PFSK-1 (cell line): ENCODE data around the gene THSD4.

Experiments used
- FOXP2 ChIP-seq: optimal IDR thresholded peaks from 2 replicates; pipeline ENCODE3; 2011; ENCODE audit warnings: borderline replicate concordance, control low read depth, inconsistent platforms; ENCODE audit not compliant: insufficient read depth; ENCODE audit errors: extremely low read length, extremely low read depth
- POLR2AphosphoS5 ChIP-seq: IDR thresholded peaks from 2 replicates; pipeline ENCODE4 v1.6.1; 2012; ENCODE audit warnings: low read depth, mild to moderate bottlenecking, control low read depth, low read length, moderate library complexity
- SIN3A ChIP-seq: IDR thresholded peaks from 2 replicates; pipeline ENCODE4 v1.6.1; 2012; ENCODE audit warnings: mild to moderate bottlenecking, low read length, moderate library complexity, borderline replicate concordance; ENCODE audit not compliant: insufficient read depth
- TAF1 ChIP-seq: IDR thresholded peaks from 2 replicates; pipeline ENCODE4 v1.6.1; 2012; ENCODE audit warnings: low read length, control low read depth, borderline replicate concordance; ENCODE audit not compliant: insufficient read depth
- TF ChIP-seq, protein P1 (sequence below), 2 experiments: IDR thresholded peaks; 2 replicates each; pipeline versions ENCODE4 v1.6.1 to v1.8.0; 2011 to 2012; ENCODE audit warnings: low read depth in 2 of 2, low read length in 2 of 2, control low read depth in 1 of 2, inconsistent platforms in 1 of 2, mild to moderate bottlenecking in 1 of 2, moderate library complexity in 1 of 2; ENCODE audit not compliant: insufficient read depth in 1 of 2

Gene THSD4

DNA sequence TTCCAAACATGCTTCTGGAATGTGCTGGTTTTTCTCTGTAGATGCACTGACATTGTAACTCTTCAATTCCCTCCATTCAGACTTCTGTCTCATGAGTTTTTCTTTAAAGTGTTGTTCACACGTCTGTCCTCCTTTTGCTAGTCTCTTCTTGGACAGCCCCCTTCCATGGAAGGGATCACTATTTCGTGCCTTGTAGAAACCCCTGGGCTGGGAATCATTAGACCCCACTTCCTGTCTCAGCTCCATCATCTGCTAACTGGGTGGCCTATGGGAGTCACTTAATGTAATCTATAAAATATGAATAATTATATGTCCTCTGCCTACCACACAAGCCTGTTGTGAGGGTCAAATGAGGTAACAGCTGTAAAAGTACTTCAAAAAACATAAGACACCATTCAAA, 110.6 kb downstream of the THSD4 start:
- TF ChIP-seq TAF1 (no peak), FOXP2 (no peak), POLR2AphosphoS5 (no peak), SIN3A (no peak)
- TF ChIP-seq, protein P1, sequence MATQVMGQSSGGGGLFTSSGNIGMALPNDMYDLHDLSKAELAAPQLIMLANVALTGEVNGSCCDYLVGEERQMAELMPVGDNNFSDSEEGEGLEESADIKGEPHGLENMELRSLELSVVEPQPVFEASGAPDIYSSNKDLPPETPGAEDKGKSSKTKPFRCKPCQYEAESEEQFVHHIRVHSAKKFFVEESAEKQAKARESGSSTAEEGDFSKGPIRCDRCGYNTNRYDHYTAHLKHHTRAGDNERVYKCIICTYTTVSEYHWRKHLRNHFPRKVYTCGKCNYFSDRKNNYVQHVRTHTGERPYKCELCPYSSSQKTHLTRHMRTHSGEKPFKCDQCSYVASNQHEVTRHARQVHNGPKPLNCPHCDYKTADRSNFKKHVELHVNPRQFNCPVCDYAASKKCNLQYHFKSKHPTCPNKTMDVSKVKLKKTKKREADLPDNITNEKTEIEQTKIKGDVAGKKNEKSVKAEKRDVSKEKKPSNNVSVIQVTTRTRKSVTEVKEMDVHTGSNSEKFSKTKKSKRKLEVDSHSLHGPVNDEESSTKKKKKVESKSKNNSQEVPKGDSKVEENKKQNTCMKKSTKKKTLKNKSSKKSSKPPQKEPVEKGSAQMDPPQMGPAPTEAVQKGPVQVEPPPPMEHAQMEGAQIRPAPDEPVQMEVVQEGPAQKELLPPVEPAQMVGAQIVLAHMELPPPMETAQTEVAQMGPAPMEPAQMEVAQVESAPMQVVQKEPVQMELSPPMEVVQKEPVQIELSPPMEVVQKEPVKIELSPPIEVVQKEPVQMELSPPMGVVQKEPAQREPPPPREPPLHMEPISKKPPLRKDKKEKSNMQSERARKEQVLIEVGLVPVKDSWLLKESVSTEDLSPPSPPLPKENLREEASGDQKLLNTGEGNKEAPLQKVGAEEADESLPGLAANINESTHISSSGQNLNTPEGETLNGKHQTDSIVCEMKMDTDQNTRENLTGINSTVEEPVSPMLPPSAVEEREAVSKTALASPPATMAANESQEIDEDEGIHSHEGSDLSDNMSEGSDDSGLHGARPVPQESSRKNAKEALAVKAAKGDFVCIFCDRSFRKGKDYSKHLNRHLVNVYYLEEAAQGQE (IDR thresholded peaks at IDR 0.05; ENCODE audit: insufficient read depth in 1 of 2, low read depth in 2 of 2, low read length in 2 of 2) = no peak

DNA sequence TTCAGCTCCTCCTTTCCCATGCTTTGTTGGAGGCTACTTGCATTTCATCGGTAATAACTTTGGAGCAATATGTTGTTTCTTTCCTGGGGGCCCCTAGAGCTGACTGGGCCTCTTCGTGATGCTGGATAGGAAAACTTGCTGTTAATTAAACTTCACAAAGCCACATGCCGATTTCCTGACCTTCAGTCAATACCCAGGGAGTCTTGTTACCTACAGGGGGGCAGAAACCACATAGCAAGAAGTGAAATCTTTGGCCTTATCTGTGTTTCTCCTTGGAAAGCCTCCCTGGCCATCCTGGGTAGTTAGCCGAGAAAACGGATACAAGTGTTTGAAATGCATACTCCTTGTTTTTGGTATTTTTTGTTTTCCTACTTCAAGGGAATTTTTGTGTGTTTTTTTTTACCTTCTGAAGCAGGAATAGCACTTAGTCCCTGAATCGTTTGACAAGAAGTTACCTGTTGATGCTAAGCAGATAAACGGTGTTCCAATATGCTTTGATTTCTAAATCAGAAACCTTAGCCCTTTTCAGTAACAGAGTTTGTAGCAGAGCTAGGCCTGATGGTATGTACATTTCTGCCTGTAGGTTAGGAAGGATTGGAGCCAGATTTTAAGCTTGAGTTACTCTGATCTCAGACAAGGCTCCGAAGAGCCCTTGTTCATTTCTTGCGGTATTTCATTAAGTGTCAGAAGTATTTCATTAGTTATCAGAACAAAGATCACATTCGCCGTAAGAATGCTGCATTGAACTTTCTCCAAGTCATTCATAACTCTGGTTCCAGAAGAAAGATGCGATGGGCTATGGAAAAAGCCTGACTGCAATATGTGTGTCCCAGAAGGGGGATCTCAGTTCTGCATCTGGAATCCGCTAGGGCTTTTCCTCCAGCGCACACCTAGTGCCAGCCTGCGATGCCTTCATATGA, 111.5 kb downstream of the THSD4 start:
- TF ChIP-seq FOXP2 (no peak), SIN3A (no peak), POLR2AphosphoS5 (no peak), TAF1 (no peak)
- TF ChIP-seq, protein P1 (IDR thresholded peaks at IDR 0.05; ENCODE audit: insufficient read depth in 1 of 2, low read depth in 2 of 2, low read length in 2 of 2) = no peak

DNA sequence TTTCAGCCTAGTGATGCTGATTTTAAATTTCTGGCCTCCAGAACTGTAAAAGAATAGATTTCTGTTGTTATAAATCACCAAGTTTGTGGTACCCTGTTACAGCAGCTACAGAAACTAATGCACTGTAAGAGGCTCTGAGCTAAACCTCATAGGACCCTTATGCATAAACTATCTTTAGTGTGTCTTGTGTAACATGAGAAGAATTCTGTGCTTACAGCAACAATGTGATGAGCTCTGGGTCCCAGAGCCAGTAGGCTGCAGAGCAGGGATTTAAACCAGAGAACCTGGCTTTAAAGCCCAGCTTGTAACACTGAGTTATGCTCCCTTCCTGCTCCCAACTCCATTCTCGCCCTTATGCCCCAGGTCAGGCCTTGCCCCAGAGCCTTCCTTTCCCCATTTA, 113.1 kb downstream of the THSD4 start:
- TF ChIP-seq FOXP2 (no peak), POLR2AphosphoS5 (no peak), TAF1 (no peak), SIN3A (no peak)
- TF ChIP-seq, protein P1 (IDR thresholded peaks at IDR 0.05; ENCODE audit: insufficient read depth in 1 of 2, low read depth in 2 of 2, low read length in 2 of 2) = no peak

DNA sequence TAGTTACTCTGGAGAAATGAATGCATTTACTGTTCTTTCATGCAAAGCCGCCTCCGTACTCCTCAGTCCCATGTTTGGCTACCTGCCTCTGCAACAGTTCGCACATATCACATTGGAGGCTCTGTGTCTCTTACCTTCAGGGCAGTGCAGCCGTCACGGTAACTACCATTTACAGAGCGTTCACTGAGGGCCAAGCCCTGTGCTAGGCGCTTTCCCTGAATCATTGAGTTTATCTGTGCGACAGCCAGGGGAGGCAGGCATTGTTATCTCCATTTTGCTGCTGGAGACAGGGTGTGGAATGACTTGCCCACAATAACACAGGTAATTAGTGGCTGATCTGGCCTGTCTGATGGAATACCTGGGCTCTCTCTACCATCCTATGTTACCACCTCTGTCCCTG, 115.0 kb downstream of the THSD4 start:
- TF ChIP-seq POLR2AphosphoS5 (no peak), TAF1 (no peak), SIN3A (no peak), FOXP2 (no peak)
- TF ChIP-seq, protein P1 (IDR thresholded peaks at IDR 0.05; ENCODE audit: insufficient read depth in 1 of 2, low read depth in 2 of 2, low read length in 2 of 2) = no peak

DNA sequence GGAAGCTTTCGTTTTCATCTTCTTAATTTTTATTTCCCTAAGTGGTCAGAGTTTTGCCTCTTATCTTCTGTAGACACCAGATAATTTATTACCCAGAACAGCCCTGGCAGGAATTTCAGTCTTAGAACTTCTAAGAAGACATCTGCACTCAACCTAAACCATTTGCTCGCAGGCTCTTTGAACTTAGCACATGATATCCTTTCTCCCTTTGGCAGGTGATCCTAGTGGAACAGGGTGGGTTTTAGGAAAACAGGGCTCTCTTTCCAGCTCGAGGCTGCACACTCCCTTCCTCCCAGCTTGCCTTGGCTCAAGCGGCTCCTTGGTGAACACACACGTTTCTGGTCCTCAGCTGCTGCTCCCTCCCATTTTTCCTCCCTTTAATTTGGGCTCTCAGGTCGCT, 116.5 kb downstream of the THSD4 start:
- TF ChIP-seq TAF1 (no peak), POLR2AphosphoS5 (no peak), SIN3A (no peak)
